DMS79 (cell line): Measurements from ENCODE around the gene SCAI.
"Not testable (repeated sequence)": the region's sequence is repeated elsewhere in the genome, so short reads cannot be mapped to it uniquely, and the experiment has no call there.

Experiments
- DNase-seq: peaks from one replicate; lab custom pipeline; 2025; lab: John Stamatoyannopoulos, UW

SCAI gene

DNA sequence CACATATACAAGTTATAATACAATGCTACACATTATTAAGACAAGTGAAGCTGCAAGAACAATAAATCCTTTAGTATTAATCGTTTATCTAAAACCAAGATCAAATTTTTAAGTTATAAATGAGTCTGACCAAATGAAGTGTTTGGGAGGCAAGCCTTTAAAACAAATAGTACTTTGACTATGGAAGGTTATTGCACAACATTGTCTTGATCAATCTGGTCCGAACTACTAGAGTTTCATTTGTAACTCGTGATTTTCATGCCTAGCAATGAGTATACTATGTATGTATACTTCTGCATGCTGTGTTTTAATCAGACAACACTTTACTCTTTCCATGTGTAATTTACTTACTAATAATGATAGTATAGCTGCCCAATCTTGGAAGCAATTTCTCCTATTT is 115.3 kb downstream of the SCAI start:
- no peak for DNase-seq

DNA sequence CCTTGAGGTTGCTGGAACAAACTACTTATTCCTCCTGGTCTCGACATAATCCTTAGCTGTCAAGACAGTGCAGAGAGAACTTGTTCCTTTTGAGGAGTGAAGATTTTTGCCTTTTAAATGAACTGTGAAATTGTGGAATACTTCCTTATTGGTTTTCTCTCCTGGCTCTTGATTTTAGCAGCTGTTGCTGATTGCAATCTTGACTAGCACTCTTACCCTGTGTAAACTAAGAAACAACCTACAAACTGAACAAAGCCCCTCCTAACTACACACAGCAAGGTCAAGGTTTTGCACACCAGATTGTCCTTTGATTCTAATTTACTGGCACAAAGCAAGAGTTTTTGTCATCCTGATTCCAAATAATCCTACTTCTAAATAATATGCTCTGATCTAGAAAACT is 118.4 kb downstream of the SCAI start:
- DNase-seq: peak; percentile 48

DNA sequence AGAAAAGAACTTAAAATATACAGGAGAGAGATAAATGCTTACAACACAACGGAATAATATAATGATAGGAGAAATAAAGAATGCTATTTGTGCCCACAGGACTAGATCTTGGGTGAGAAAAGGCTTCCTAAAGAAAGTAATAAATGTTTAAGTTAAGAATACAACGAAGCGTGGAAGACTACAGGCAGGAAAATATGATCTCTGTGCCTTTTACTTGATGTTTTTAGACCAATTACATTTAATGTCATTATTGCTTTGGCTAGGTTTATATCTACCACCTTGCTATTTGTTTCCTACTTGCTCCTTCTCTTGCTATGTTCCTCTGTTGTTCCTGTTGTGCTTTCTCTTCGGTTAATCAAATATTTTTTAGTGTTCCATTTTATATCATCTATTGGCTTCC is 122.3 kb downstream of the SCAI start:
- DNase-seq: no peak

DNA sequence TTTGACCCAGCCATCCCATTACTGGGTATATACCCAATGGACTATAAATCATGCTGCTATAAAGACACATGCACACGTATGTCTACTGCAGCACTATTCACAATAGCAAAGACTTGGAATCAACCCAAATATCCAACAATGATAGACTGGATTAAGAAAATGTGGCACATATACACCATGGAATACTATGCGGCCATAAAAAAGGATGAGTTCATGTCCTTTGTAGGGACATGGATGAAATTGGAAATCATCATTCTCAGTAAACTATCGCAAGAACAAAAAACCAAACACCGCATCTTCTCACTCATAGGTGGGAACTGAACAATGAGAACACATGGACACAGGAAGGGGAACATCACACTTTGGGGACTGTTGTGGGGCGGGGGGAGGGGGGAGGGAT is 127.7 kb downstream of the SCAI start:
- not testable (repeated sequence) for DNase-seq

DNA sequence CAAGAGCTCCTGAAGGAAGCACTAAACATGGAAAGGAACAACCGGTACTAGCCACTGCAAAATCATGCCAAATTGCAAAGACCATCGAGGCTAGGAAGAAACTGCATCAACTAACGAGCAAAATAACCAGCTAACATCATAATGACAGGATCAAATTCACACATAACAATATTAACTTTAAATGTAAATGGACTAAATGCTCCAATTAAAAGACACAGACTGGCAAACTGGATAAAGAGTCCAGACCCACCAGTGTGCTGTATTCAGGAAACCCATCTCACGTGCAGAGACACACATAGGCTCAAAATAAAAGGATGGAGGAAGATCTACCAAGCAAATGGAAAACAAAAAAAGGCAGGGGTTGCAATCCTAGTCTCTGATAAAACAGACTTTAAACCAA is 131.3 kb downstream of the SCAI start:
- DNase-seq: not testable (repeated sequence)

DNA sequence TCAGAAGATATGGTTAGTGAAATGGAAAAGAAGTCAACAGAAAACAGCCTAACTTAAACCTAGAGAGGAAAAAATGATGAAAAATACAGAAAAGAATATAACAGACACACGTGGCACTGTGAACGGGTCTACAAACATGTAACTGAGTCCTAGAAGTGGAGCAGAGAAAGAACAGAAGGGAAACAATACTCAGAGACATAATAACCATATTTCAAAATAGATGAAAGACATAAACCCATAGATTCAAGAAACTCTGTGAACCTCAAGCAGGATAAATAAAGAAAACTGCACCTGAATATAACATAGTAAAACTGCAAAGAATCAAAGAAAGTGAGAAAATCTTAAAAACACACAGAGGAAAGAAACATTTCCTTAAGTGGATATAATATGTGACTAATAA is 134.7 kb downstream of the SCAI start:
- no peak for DNase-seq

DNA sequence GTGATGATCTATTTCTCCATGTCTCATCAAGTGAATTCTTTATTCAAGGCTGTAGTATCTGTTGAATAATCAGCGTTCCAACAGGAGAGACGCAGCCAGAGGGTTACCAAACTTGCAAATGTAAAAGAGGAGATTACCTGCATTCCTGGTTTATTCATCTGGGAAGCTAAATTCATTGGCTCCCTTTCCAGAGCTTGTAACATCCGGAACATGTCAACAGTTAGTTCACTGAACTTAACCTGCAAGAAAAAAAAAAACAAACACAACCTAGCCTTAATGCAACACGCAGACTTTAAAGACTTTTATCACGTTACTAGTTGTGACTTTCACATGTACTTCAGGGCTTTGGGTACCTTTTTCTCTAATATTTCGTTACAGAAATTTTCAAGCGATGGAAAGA is 140.0 kb downstream of the SCAI start:
- no peak for DNase-seq

DNA sequence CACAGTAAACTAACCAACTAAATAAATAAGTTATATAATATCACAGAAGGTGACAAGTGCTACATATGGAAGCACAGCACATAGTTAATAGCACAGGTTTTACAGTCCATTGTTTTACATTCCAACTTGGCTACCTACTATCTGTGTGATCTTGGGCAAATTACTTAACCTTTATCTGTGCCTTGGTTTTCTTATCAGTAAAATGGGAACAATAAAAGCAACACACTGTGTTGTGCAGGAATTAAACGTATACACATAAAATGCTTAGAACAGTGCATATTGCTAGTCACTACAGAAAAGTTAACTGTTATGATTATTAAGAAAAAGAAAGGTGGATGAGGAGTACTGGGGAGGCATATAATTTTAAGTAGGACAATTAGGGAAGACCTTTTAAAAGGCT is 159.6 kb downstream of the SCAI start:
- DNase-seq: no peak

DNA sequence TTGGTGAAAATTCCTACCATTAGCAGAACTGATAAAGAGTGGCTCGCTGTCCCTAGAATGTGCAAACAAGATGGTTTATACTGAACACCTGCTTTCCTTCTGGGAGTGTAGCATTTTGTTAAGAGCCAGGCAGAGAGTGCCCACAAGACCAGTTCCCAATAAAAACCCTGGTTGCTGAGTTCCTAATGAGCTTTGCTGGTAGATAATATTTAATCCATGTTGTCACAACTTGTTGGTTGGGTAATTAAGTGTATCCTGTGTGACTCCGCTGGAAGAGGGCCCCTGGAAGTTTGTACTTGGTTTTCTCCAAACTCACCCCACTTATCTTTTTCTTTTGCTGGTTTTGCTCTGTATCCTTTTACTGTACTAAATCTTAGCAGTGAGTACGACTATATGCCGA is 162.9 kb downstream of the SCAI start:
- DNase-seq: no peak

DNA sequence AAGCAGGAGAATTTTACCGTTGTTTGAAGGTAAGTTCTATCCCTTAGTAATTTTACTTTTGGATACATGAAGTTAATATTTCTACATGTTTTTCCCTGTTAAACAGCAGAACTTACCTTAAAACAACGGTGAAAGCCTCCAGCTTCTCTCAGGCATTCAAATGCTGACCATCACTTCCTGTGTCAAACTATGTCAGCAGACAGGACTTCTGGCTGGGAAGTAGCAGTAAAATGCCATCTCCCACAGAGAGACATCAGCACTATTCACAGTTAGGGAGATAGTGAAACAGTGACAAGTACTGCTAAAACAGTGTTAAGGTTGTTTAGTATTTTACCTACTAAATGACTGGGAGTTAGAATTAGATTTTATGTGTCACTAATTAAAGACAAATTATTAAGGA is 168.2 kb downstream of the SCAI start:
- no peak for DNase-seq

DNA sequence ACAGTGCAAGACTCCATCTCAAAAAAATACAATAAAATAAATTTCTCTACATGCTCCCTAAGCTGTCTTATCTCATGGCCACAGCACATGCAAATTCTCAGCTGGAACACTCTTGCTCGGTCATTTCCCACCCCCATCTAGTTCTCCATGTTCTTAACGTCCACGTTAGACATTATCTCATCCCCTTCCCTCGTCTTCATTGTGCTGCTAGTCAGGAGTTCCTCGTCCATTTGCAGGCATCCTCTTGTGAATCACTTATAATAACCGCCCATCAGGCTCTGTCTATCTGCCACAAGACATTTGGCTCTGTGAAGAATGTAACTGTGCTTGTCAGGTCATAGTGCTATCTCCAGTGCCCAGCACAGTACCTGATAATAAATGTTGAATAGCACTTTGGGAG is 169.5 kb downstream of the SCAI start:
- no peak for DNase-seq

DNA sequence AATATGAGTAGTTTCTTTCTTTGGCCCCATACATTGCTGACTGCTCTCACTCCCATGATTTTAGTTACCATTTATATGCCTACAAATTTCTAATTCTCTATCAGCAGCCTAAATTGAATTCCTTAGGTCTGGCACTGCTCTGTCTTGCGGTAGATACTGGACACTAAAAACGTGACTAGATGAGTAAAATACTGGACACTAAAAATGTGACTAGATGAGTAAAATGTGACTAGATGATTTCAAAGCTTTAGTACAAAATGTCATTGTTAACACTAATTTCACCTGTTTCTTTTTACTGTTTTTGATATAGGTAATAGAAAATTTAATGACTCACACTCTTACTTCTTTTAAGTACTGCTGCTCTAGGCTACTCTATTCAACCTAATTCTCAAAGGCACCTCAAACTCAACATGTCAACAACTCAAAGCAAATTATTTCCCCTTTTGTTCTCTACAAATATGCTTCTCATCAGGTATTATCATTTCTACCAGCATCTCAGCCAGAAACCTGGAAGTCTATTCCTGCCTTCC is 171.0 kb downstream of the SCAI start:
- no peak for DNase-seq

DNA sequence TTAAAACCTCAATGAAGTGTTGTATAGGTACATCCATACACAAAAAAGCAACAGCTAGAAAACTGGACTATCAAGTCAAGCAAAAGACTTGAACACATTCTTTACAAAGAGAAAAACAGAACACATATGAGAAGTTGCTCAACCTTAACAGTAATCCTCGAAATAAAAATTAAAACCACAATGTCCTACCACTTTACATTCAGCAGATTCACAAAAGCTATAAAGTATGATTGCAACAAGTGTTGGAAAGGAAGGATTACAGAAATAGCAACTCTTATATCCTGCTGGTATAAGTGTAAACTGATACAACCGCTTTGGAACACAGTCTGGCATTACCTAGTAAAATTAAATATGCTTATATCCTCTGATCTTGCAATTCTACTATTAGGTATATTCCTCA is 173.9 kb downstream of the SCAI start:
- DNase-seq: no peak

DNA sequence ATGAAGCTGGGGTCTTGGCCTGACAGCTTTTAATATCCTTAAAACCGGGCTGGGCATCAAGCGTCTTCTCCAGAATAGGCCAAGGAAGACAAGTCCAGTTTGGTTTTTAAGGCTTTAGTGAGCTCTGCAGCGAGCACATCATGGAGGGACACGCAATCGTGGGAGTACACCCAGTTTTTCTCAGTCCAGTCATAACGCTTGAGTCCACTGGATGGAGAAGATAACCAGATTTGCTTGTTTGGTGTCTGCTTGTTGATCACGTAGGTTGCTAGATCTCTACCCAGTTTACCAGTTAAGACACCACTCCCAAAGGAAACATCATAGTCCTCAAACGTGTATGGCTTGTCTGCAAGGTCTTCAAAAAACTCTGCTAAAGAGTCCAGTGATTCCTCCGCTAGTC is 175.1 kb downstream of the SCAI start:
- DNase-seq: no peak

DNA sequence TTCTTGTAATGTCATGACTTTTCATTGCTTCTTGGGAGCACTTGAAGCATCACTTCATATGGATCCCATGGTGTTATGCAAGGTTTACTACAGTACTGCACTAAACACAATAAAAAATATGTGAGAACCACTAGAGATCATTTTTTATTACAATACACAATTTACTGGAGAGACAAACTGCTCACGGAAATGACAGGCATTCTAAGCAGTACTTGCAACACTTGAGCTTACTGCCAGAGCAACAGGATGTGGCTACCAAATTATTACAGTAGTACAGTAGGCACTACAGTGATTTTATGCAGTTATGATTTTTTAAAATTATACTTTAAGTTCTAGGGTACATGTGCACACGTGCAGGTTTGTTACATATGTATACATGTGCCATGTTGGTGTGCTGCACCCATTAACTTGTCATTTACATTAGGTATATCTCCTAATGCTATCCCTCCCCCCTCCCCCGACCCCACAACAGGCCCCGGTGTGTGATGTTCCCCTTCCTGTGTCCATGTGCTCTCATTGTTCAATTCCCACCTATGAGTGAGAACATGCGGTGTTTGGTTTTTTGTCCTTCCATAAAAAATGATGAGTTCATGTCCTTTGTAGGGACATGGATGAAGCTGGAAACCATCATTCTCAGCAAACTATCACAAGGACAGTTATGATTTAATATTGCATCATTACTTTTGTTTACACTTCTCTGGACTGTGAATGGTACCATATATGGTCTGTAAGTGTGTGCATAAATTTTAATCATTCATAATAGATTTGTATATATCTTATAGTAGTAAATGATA is 177.4 kb downstream of the SCAI start:
- not testable (repeated sequence) for DNase-seq

DNA sequence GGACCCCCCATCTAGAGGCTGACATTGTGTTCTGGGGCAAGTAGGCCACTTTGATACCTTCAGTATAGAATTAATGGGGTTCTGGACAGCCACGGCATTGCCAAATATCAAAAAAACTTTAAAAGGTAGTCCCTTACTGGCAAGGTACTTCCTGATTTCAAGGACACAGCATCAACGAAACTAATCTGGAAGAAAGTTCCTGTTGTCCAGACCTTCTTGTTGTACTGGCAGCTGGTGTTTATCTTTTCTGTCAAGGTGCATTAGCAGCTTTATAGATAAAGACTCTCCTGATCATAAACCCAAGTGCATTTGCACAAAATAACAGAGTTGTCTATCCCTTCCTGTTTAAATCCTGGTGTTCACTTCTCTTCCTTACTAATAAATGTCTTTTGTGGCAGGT is 178.7 kb downstream of the SCAI start:
- no peak for DNase-seq

DNA sequence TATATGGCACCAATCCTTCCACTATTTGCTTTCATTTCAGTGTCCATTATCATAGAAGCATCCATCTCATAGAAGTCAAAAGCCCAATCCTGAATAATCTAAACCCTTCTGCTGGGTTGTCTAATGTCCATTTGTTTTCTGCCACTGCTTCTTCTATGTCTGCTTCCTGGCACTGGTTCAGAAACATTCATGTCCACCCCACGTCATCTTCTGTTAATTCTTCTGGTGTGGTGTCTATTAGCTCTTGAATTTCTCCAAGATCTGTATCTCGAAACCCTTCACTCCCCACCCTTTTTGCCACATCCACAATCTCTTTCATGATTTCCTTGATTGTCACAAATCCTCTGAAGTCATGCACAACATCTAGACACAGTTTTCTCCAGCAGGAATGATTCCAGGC is 179.3 kb downstream of the SCAI start:
- no peak for DNase-seq

DNA sequence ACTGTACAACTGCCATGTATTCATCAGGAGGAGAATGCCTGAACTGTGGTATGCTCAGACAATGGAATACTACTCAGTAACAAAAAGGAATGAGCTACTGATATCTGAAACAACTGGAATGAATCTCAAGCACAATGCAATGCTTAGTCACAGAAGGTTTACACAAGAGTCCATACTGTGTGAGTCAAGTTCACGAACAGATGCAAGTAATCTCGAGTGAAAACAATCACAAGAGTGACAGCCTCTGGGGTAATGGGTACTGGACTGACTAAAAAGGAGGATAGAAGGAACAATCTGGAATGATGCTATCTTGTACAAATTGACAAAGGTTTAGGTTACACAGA is 182.9 kb downstream of the SCAI start:
- no peak for DNase-seq

DNA sequence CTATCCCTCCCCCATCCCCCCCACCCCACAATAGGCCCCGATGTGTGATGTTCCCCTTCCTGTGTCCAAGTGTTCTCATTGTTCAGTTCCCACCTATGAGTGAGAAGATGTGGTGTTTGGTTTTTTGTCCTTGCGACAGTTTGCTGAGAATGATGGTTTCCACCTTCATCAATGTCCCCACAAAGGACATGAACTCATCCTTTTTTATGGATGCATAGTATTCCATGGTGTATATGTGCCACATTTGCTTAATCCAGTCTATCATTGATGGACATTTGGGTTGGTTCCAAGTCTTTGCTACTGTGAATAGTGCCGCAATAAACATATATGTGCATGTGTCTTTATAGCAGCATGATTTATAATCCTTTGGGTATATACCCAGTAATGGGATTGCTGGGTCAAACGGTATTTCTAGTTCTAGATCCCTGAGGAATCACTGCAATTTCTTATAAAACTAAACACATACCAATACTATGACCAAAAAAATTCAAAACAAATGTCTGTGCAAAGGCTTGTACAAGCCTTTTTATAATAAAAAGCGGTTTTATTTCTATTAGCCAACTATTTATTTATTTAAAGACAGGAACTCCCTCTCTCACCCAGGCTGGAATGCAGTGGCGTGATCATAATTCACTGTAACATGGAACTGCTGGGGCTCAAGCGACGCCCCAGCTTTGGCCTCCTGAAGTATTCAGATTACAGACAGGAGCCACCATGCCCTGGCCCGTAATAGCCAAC is 183.5 kb downstream of the SCAI start:
- not testable (repeated sequence) for DNase-seq

DNA sequence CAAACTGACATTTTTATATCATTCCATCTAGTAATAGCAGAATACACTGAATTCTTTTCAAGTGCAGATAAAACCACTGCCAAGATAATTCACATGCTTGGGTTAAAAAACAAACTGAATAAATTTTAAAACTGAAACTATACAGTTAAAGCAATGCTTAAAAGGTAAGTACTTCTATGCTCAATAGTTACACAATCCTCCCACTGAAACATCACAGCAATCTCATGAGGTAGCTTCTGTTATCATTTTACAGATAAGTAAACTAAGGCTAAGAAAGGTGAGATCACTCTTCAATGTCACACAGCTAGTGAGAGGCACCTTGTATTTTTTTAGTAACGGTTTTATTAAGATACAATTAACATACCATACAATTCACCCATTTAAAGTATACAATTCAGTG is 189.1 kb downstream of the SCAI start:
- no peak for DNase-seq

DNA sequence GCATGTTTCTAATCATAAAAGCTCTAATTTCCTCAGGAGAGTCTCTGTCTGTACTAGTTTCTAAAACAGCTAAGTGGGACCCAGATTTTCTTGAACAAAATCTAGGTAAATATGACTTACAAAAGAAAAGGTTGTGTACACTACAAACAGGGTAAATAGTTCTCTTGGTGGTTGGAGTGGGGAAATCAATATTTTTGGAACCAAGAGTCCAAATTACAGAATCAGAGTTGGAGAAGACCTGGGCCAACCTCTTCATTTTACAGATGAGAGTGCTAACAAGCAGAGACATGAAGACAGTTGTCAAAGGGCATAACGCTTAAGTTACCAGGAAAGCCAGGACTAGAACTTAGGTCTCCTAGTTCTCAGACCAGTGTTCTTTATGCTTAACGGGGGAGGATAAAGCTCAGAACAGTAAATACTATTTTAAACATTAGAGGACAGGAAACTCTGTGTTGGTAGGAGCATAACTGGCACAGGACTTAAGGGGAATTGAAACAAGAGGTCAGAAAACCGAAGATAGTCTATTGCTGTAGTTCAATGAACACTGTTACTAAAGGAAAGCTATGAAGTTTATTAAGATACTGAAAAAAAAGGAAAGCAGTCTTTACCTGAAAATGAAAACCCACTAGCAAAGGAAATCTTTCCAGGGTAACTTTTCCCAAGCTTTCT is 193.1 kb downstream of the SCAI start:
- no peak for DNase-seq

DNA sequence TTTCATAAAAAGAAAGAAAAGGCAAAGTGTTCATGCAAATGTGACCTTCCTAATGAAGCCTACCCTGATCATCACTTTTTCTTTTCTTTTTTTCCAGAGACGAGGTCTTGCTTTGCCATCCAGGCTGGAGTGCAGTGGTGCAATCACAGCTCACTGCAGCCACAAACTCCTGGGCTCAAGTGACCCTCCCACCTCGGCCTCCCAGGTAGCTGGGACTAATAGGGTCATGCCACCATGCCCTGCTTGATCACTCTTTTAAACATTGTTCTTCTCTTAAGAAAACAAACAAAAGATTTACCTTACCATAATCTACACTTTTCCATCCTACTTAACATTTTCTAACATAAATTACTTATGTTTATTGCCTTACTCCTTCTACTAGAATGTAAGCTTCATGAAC is 193.9 kb downstream of the SCAI start:
- no peak for DNase-seq
